ENCODE results near the gene KLRK1.
"Not testable (repeated sequence)": the region's sequence is repeated elsewhere in the genome, so short reads cannot be mapped to it uniquely, and the experiment has no call there.

The KLRK1 gene

DNA sequence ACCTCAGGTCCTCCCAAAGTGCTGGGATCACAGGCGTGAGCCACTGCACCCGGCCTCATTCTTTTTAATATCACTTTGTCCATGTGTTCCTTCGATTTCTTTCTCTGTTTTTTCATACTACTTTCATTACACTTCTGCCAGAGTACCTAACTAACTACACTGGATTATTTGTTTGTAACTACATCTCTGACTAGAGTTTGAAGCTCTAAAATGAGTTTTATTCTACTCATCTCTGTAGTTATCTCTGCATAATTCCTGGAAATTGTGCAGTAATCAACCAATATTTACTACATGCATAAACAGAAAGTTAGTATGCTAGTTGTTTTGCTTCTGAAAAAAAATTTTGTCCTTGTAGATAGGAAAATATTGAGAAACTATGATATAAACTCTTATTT is 15.2 kb downstream of the KLRK1 start:
- Mint-ChIP-seq H3K27ac (no peak overlapping the region), H3K27me3 (ENCODE audit: low read depth) (no peaks in the 10 kb centered on the region), H3K4me3 (no peak overlapping the region), H3K36me3 (ENCODE audit: low read depth) (peaks cover 5% of the 10 kb centered on the region), H3K4me1 (peaks cover 9% of the 10 kb centered on the region), H3K9me3 (no peaks in the 10 kb centered on the region)
- TF ChIP-seq, protein P1, sequence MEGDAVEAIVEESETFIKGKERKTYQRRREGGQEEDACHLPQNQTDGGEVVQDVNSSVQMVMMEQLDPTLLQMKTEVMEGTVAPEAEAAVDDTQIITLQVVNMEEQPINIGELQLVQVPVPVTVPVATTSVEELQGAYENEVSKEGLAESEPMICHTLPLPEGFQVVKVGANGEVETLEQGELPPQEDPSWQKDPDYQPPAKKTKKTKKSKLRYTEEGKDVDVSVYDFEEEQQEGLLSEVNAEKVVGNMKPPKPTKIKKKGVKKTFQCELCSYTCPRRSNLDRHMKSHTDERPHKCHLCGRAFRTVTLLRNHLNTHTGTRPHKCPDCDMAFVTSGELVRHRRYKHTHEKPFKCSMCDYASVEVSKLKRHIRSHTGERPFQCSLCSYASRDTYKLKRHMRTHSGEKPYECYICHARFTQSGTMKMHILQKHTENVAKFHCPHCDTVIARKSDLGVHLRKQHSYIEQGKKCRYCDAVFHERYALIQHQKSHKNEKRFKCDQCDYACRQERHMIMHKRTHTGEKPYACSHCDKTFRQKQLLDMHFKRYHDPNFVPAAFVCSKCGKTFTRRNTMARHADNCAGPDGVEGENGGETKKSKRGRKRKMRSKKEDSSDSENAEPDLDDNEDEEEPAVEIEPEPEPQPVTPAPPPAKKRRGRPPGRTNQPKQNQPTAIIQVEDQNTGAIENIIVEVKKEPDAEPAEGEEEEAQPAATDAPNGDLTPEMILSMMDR (IDR thresholded peaks at IDR 0.05; ENCODE audit: unreplicated experiment in 3 of 3) = no peak

DNA sequence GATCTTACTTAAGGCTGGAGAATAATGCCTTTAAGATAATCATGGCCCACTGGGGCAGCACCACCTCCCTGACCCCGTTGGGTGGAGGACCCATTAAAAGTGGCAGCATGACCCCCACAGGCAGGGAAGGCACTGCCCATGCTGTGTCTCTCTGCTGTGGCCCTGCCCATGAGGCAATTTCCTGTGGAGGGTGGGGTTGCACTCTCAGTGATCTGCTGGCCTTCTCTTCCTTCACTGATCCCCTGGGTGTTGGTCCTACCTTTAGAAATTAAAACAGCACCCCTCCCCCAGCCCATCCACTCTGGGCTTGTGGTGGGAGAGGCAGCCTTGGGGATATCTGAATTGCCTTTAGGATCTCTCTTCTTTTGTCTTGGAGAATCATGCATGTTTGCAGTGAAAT is 17.3 kb downstream of the KLRK1 start:
- TF ChIP-seq, protein P1 (IDR thresholded peaks at IDR 0.05; ENCODE audit: unreplicated experiment in 3 of 3) = no peak
- peak overlapping the region in 1 of 3 experiments; percentile 49 for H3K27ac Mint-ChIP-seq

DNA sequence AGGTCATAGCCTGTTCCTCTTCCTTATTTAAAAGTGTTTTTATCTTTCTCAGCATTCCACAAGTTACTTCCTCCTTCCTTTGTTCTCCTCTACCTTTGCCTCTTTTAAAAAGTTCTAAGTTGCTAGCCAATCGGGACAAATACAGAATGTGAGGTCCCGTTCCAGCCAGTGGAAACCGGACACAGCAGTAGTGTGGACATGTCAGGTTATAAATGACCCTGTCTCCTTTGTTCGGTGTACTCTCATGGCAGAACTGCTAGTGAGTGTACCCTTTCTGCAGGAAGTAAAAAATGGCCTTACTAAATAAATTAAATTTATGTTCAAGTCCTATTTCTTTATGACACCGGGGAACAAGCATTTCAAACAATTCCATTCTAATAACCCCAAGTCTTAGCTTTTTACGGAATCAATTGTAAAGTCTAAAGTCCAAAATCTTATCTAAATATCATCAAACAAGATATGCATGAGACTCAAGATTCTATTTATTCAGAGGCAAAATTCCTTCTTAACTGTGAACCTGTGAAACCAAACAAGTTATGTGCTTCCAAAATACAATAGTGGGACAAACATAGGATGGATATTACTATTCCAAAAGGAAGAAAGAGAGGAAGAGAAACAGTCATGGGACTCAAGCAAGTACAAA is 17.8 kb downstream of the KLRK1 start:
- H3K36me3 Mint-ChIP-seq (ENCODE audit: low read depth); H3K9me3 Mint-ChIP-seq; H3K4me3 Mint-ChIP-seq; H3K27ac Mint-ChIP-seq; H3K27me3 Mint-ChIP-seq (ENCODE audit: low read depth): not testable (repeated sequence)
- peaks cover 24% of the 10 kb centered on the region for H3K4me1 Mint-ChIP-seq

More for the DNA sequence above, 17.3 kb downstream of the KLRK1 start:
- Mint-ChIP-seq H3K27me3 (ENCODE audit: low read depth) (no peaks in the 10 kb centered on the region), H3K4me3 (no peak overlapping the region), H3K36me3 (ENCODE audit: low read depth) (peaks cover 8% of the 10 kb centered on the region), H3K4me1 (peaks cover 21% of the 10 kb centered on the region), H3K9me3 (no peaks in the 10 kb centered on the region)

DNA sequence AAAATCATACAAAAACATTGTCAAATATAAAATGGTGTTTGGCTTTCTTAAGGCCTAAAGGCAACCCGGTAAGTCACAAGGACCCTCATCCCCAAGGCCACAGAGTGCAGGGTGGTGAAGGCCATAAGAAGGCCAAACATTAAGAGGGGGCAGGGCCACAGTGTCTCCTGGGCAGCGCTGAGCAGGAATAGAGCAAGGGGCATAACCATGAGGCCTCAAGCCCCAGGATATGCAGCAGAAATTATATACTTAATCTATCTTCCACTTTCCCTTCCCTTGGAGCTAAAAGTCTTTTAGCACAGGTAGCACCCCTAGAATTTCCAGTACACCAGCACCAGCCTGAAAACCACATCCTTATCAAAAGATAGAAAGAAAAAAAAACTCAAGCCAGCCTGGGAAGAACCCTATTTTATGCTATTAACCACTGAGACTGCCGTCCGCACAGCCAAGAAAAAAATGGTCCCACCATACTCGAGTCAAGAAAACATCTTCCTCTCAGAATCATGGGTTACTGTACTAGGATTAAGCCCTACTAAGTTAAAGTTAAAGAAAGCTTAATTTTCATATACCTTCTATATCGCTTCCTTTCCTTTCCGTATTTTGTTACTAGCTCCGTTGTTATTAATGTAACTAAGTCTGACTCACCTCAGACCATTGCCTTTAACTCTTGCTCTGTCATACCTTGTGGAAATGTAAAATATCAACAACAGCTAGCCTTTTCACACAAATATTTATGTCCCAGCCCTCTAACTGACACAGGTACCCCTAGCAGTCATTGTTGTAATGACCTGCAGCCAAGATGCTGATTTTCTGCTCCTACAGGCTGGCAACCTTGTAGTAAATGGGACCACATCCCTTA is 20.1 kb downstream of the KLRK1 start:
- TF ChIP-seq, protein P1 (IDR thresholded peaks at IDR 0.05; ENCODE audit: unreplicated experiment in 3 of 3) = no peak
- no peaks in the 10 kb centered on the region for H3K9me3 Mint-ChIP-seq
- no peaks in the 10 kb centered on the region for H3K27me3 Mint-ChIP-seq (ENCODE audit: low read depth)
- no peak overlapping the region for H3K4me3 Mint-ChIP-seq
- H3K36me3 Mint-ChIP-seq (ENCODE audit: low read depth) = peaks cover 3% of the 10 kb centered on the region
- peaks cover 29% of the 10 kb centered on the region for H3K4me1 Mint-ChIP-seq
- H3K27ac Mint-ChIP-seq = peak overlapping the region; percentile 53 to 68 (median 63)

DNA sequence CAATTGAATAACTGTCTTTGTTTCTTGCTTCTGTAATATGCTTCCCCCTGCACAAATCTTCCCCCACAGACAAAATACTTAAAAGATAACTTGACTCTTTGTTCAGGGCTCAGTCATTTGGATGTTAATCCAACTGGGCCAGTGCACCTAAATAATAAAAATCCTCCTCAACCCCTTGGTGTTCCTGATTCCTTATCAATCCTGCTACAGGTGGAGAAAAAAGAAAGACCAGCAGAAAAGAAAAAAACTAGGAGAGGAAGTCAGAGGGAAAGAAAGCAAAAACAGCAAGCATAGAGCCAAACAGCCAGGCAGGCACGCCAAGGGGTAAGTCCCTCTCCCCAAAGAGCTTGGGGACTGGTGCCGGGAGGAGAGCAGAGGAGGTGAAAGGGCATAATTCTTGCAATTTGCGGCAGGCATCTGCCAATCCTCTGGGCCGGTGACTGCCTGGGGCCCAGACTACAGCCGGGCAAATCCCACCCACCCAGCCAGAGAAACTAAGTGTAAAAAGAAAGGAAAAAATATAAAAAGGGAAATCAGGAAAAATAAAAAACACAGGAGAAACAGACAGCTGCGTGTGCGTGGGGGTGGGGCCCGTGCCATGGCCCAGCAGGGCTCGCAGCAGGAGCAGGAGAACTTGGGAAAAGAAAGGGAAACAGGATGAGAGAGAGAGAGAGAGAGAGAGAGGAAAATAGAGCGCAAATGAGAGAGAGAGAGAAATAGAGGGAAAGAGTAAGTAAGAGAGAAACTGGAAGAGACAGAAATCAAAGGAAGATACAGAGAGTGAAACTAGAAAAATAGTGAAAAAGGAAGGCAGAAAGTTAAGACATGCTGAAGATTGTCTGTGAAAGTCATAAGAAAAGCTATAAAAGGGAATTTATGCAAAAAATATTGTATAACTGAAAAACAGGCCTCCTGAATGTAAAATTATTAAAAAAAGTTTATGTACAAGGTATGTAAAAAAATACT is 21.4 kb downstream of the KLRK1 start:
- no peak overlapping the region for H3K27ac Mint-ChIP-seq
- peaks cover 29% of the 10 kb centered on the region for H3K4me1 Mint-ChIP-seq
- H3K9me3 Mint-ChIP-seq = no peaks in the 10 kb centered on the region

DNA sequence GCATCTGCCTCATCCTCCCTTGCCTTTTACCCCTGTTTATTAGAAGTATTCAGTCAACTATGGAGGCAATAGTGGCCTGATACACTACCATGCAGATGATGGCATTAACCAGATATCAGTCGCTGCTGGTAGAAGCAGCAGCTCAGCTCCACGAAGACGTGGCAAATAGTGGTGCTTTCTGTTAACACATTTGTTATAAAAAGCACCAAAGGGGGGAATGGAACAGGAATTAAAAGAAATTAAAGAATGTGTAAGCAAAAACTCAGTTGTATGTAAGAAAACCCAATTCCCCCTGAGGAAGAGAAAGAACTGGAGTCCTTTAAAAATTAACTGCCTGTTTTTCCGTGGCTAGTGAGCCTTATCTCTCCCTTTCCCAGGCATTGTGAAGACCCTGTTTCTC is 22.1 kb downstream of the KLRK1 start:
- H3K27ac Mint-ChIP-seq; H3K36me3 Mint-ChIP-seq (ENCODE audit: low read depth); H3K27me3 Mint-ChIP-seq (ENCODE audit: low read depth); H3K9me3 Mint-ChIP-seq: not testable (repeated sequence)
- peaks cover 29% of the 10 kb centered on the region for H3K4me1 Mint-ChIP-seq
- H3K4me3 Mint-ChIP-seq = peak overlapping the region; percentile 15 to 59 (median 54)

More for the DNA sequence above, 21.4 kb downstream of the KLRK1 start:
- H3K27me3 Mint-ChIP-seq (ENCODE audit: low read depth) = no peaks in the 10 kb centered on the region
- peaks cover 3% of the 10 kb centered on the region for H3K36me3 Mint-ChIP-seq (ENCODE audit: low read depth)
- TF ChIP-seq, protein P1 (IDR thresholded peaks at IDR 0.05; ENCODE audit: unreplicated experiment in 3 of 3) = no peak
- H3K4me3 Mint-ChIP-seq = peak overlapping the region; percentile 15 to 59 (median 54)
